ENCODE measurements around the gene ALKBH3.

ALKBH3 gene

DNA sequence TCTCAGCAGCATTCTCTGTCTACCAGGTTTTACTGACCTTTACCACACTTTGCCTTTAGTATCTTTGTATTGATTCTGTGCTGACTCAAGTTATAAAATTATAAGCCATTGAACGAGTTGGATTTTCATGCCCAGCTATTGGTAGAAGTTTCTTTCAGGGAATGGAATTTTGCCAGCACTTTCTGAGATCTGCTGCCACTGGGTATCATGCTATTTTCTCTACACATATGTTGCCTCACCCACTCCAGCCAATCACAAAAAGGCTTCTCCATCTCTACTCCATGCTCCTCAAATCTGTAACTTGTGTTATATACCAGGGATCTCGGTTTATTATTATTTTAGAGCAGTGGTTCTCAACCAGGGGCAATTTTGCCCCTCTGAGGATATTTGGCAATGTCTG lies 87.0 kb downstream of the ALKBH3 start:
- H3K4me3 ChIP-seq (ENCODE audit: low read depth, low read length), result no peak overlapping the region
- TF ChIP-seq, protein P1, sequence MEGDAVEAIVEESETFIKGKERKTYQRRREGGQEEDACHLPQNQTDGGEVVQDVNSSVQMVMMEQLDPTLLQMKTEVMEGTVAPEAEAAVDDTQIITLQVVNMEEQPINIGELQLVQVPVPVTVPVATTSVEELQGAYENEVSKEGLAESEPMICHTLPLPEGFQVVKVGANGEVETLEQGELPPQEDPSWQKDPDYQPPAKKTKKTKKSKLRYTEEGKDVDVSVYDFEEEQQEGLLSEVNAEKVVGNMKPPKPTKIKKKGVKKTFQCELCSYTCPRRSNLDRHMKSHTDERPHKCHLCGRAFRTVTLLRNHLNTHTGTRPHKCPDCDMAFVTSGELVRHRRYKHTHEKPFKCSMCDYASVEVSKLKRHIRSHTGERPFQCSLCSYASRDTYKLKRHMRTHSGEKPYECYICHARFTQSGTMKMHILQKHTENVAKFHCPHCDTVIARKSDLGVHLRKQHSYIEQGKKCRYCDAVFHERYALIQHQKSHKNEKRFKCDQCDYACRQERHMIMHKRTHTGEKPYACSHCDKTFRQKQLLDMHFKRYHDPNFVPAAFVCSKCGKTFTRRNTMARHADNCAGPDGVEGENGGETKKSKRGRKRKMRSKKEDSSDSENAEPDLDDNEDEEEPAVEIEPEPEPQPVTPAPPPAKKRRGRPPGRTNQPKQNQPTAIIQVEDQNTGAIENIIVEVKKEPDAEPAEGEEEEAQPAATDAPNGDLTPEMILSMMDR (IDR thresholded peaks at IDR 0.05; ENCODE audit: low read depth, low read length), result no peak

DNA sequence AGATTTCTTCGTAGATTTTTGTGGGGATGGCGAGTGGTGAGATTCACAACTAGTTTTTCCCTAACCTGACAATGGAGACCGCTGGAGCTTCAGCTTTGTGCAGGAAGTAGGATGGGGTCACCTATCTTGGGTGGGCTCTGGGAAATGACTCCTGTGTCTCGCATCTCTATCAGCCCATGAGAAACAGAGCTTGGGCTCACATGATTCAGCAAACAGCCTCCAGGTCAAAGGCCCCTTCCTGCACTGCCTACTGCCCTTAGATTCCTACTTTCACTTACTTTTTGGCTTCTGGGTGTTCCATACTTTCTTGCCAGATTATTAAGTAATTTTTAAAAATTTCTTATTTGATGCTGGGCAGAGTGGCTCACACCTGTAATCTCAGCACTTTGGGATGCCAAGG lies 88.1 kb downstream of the ALKBH3 start:
- TF ChIP-seq, protein P1 (IDR thresholded peaks at IDR 0.05; ENCODE audit: low read depth, low read length), result no peak
- H3K4me3 ChIP-seq (ENCODE audit: low read depth, low read length), result no peak overlapping the region

DNA sequence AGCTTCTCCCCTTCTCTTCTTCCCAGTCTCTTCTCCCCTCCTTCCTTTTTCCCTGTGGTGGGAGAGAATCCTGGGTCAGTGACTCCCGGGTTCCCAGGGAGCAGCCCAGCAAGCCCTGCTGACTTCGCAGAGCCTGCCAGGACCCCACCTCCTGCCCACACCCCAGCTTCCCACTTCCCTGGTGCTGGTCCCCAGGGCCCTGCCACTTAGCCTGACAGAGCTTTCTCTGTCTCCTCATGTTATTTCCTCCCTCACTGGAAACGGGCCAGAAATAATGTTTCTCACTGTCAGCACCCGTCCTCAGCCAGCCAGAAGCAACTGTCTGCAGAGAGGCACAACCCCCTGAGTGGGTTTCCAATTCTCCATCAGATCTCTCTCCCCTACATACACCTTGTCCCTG lies 88.9 kb downstream of the ALKBH3 start:
- no peak overlapping the region for H3K4me3 ChIP-seq (ENCODE audit: low read depth, low read length)
- TF ChIP-seq, protein P1 (IDR thresholded peaks at IDR 0.05; ENCODE audit: low read depth, low read length), result no peak

All from WI38 (cell line).